ENCODE data around the gene MBNL1. TPM values are rescaled to one million over a fixed set of nuclear protein-coding genes. Genes with fewer than 3 reads are reported as not detected.

MBNL1 gene
- total RNA-seq, 1 donor = 545 TPM

GRCh38 chr3:152263711-152264110 lies 5.0 kb upstream of the MBNL1 start:
- no peak overlapping the region for H3K4me2 ChIP-seq (ENCODE audit: insufficient read depth, low read length)
- H3K9me3 ChIP-seq (ENCODE audit: low read depth, low read length) = no peaks in the 10 kb centered on the region
- no peak overlapping the region for H2AFZ ChIP-seq (ENCODE audit: low read length)
- TF ChIP-seq CTCF (IDR thresholded peaks at IDR 0.05; ENCODE audit: extremely low read depth, low read depth, low read length) = no peak
- no peak overlapping the region for H3K27ac ChIP-seq (ENCODE audit: low read depth, low read length)
- no peak overlapping the region for H3K4me3 ChIP-seq (ENCODE audit: insufficient read depth, low read length)
- H3K79me2 ChIP-seq (ENCODE audit: insufficient read depth, low read length) = peaks cover 19% of the 10 kb centered on the region
- no peaks in the 10 kb centered on the region for H3K27me3 ChIP-seq (ENCODE audit: insufficient read depth, low read length)
- no peak for DNase-seq (ENCODE audit: insufficient read length, low spot score, missing footprints)
- peaks cover 41% of the 10 kb centered on the region for H3K4me1 ChIP-seq (ENCODE audit: insufficient read depth, low read length)
- no peaks in the 10 kb centered on the region for H4K20me1 ChIP-seq (ENCODE audit: insufficient read depth, low read length)
- H3K36me3 ChIP-seq (ENCODE audit: insufficient read depth, low read length) = no peaks in the 10 kb centered on the region

- H3K4me1 ChIP-seq (ENCODE audit: insufficient read depth, low read length) = peaks cover 34% of the 10 kb centered on the region
- no peaks in the 10 kb centered on the region for H4K20me1 ChIP-seq (ENCODE audit: insufficient read depth, low read length)
- TF ChIP-seq CTCF (IDR thresholded peaks at IDR 0.05; ENCODE audit: extremely low read depth, low read depth, low read length) = no peak
- H3K9me3 ChIP-seq (ENCODE audit: low read depth, low read length) = no peaks in the 10 kb centered on the region
- H3K27me3 ChIP-seq (ENCODE audit: insufficient read depth, low read length) = no peaks in the 10 kb centered on the region
- no peak for DNase-seq (ENCODE audit: insufficient read length, low spot score, missing footprints)
- H3K36me3 ChIP-seq (ENCODE audit: insufficient read depth, low read length) = no peaks in the 10 kb centered on the region
- no peak overlapping the region for H2AFZ ChIP-seq (ENCODE audit: low read length)
- no peak overlapping the region for H3K4me3 ChIP-seq (ENCODE audit: insufficient read depth, low read length)
- no peak overlapping the region for H3K27ac ChIP-seq (ENCODE audit: low read depth, low read length)
- peaks cover 25% of the 10 kb centered on the region for H3K79me2 ChIP-seq (ENCODE audit: insufficient read depth, low read length)
- H3K4me2 ChIP-seq (ENCODE audit: insufficient read depth, low read length) = no peak overlapping the region
Measured at GRCh38 chr3:152264378-152264777, 4.4 kb upstream of the MBNL1 start.

GRCh38 chr3:152266221-152266995 lies 2.3 kb upstream of the MBNL1 start:
- Histone ChIP-seq H3K27ac (ENCODE audit: low read depth, low read length) (peak overlapping the region; percentile 92), H3K27me3 (ENCODE audit: insufficient read depth, low read length) (no peaks in the 10 kb centered on the region), H3K4me3 (ENCODE audit: insufficient read depth, low read length) (peak overlapping the region; percentile 91), H3K9me3 (ENCODE audit: low read depth, low read length) (no peaks in the 10 kb centered on the region), H3K79me2 (ENCODE audit: insufficient read depth, low read length) (peaks cover 45% of the 10 kb centered on the region), H2AFZ (ENCODE audit: low read length) (peak overlapping the region; percentile 12), H3K4me1 (ENCODE audit: insufficient read depth, low read length) (peaks cover 32% of the 10 kb centered on the region), H4K20me1 (ENCODE audit: insufficient read depth, low read length) (peaks cover 4% of the 10 kb centered on the region), H3K4me2 (ENCODE audit: insufficient read depth, low read length) (peak overlapping the region; percentile 89), H3K36me3 (ENCODE audit: insufficient read depth, low read length) (peaks cover 3% of the 10 kb centered on the region)
- peak; percentile 80 for DNase-seq (ENCODE audit: insufficient read length, low spot score, missing footprints)
- TF ChIP-seq CTCF (IDR thresholded peaks at IDR 0.05; ENCODE audit: extremely low read depth, low read depth, low read length) = no peak

GRCh38 chr3:152267831-152268554 lies 736 bp upstream of the MBNL1 start:
- H3K36me3 ChIP-seq (ENCODE audit: insufficient read depth, low read length) = peaks cover 3% of the 10 kb centered on the region
- no peaks in the 10 kb centered on the region for H3K9me3 ChIP-seq (ENCODE audit: low read depth, low read length)
- no peaks in the 10 kb centered on the region for H3K27me3 ChIP-seq (ENCODE audit: insufficient read depth, low read length)
- peaks cover 4% of the 10 kb centered on the region for H4K20me1 ChIP-seq (ENCODE audit: insufficient read depth, low read length)
- H3K4me1 ChIP-seq (ENCODE audit: insufficient read depth, low read length) = peaks cover 47% of the 10 kb centered on the region
- H3K27ac ChIP-seq (ENCODE audit: low read depth, low read length) = peak overlapping the region; percentile 92
- peak overlapping the region; percentile 91 for H3K4me3 ChIP-seq (ENCODE audit: insufficient read depth, low read length)
- DNase-seq (ENCODE audit: insufficient read length, low spot score, missing footprints) = no peak
- TF ChIP-seq CTCF (IDR thresholded peaks at IDR 0.05; ENCODE audit: extremely low read depth, low read depth, low read length) = no peak
- H3K4me2 ChIP-seq (ENCODE audit: insufficient read depth, low read length) = peak overlapping the region; percentile 89
- H2AFZ ChIP-seq (ENCODE audit: low read length) = peak overlapping the region; percentile 58
- H3K79me2 ChIP-seq (ENCODE audit: insufficient read depth, low read length) = peaks cover 61% of the 10 kb centered on the region
